CD4-positive, alpha-beta memory T cell (primary cell): ENCODE results near the gene GNB3. TPM values are rescaled to one million over a fixed set of nuclear protein-coding genes. Genes with fewer than 3 reads are reported as not detected.

Experiments used
- CTCF ChIA-PET: fragments of 350-600 bp; sonication (Branson Sonifier 250); formaldehyde crosslinking; loops from one replicate; lab custom pipeline; 2021; ENCODE audit warnings: inconsistent platforms; ENCODE audit not compliant: partially characterized antibody; lab: Charles Lee
- POLR2A ChIA-PET: fragments of 350-600 bp; sonication (Branson Sonifier 250); formaldehyde crosslinking; loops from one replicate; lab custom pipeline; 2021; ENCODE audit not compliant: partially characterized antibody; lab: Charles Lee
- DNase-seq, 5 donors: peaks; one replicate each; pipeline versions ENCODE4 v3.0.0 to v3.0.0-alpha.2; 2020 to 2022; ENCODE audit warnings: mixed read lengths in 1 of 5
- H3K27ac ChIP-seq: one replicate; pipeline ENCODE4 v1.7.0; 2013; ENCODE audit warnings: low read depth, low read length
- H3K27me3 ChIP-seq: 2 replicates; pipeline ENCODE4 v1.7.0; 2013; ENCODE audit warnings: mild to moderate bottlenecking, low read length, moderate library complexity; ENCODE audit not compliant: insufficient read depth
- H3K36me3 ChIP-seq: 2 replicates; pipeline ENCODE4 v1.7.0; 2013; ENCODE audit warnings: mild to moderate bottlenecking, low read length, moderate library complexity; ENCODE audit not compliant: insufficient read depth
- H3K4me1 ChIP-seq: 2 replicates; pipeline ENCODE4 v1.7.0; 2013; ENCODE audit warnings: mild to moderate bottlenecking, low read length, moderate library complexity; ENCODE audit not compliant: insufficient read depth
- H3K4me3 ChIP-seq, 2 donors: one replicate each; pipeline ENCODE4 v1.7.0; 2013; ENCODE audit warnings: low read length in 2 of 2, mild to moderate bottlenecking in 1 of 2
- H3K9me3 ChIP-seq, 2 donors: one replicate each; pipeline ENCODE4 v1.7.0; 2013; ENCODE audit warnings: low read length in 2 of 2, control low read depth in 1 of 2; ENCODE audit not compliant: control insufficient read depth in 1 of 2
- H3K27ac Mint-ChIP-seq, 7 donors: one replicate each; pipeline ENCODE4 v1.8.0; 2020 to 2021; ENCODE audit warnings: mixed read lengths in 7 of 7, mild to moderate bottlenecking in 6 of 7, inconsistent platforms in 3 of 7, moderate library complexity in 3 of 7
- H3K27me3 Mint-ChIP-seq, 2 donors: one replicate each; pipeline ENCODE4 v1.8.0; 2020 to 2021; ENCODE audit warnings: mixed read lengths in 2 of 2
- H3K36me3 Mint-ChIP-seq, 2 donors: one replicate each; pipeline ENCODE4 v1.8.0; 2020 to 2021; ENCODE audit warnings: mixed read lengths in 2 of 2, inconsistent platforms in 1 of 2, mild to moderate bottlenecking in 1 of 2
- H3K4me1 Mint-ChIP-seq, 4 donors: one replicate each; pipeline ENCODE4 v1.8.0; 2020 to 2021; ENCODE audit warnings: mixed read lengths in 4 of 4, mild to moderate bottlenecking in 1 of 4
- H3K4me3 Mint-ChIP-seq, 8 donors: one replicate each; pipeline ENCODE4 v1.8.0; 2020 to 2021; ENCODE audit warnings: mixed read lengths in 8 of 8, mild to moderate bottlenecking in 7 of 8, moderate library complexity in 6 of 8, inconsistent platforms in 3 of 8
- H3K9me3 Mint-ChIP-seq, 8 donors: one replicate each; pipeline ENCODE4 v1.8.0; 2020 to 2021; ENCODE audit warnings: mixed read lengths in 8 of 8, mild to moderate bottlenecking in 5 of 8, inconsistent platforms in 3 of 8, moderate library complexity in 1 of 8
- intact Hi-C: fragments of 100-400 bp; cut with micrococcal nuclease; formaldehyde crosslinking; loops from one replicate; pipeline ENCODE4 v1.15.1; 2023
- polyA plus RNA-seq, 2 donors: library from polyadenylated mRNA; unstranded; fragments of 300-500 nt; fragmentation: Illumina TruSeq; gene quantifications; one replicate each; pipeline ENCODE4 v1.2.3, GENCODE V29; 2021
- total RNA-seq, 2 experiments: library from RNA; stranded (reverse); gene quantifications; one replicate each; pipeline ENCODE4 v1.2.3, GENCODE V29; 2021

GNB3 gene
- total and polyA plus RNA-seq, 4 experiments from 2014 or later = 5.1 to 5.2 TPM; not detected in 2

DNA sequence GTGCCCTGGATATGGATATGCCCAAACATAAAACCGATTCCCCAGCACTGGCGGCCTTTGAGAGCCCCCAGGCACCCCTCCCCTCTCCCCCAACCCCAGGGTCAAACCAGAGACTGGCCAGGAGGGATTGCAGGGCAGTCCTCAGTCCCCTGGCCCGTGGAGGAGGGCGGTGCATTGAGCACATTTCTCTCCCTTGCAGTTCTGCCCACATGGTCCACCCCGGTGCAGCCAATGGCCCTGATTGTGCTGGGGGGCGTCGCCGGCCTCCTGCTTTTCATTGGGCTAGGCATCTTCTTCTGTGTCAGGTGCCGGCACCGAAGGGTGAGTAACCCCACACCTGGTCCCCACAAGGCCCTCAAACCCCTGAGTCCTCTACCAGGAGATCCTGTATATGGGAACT is 22.5 kb upstream of the GNB3 start:
- CTCF ChIA-PET = interaction anchor here (1.0 kb wide), 2 partner anchors 16 to 18 kb away, joined by 4 to 5 read pairs; no protein-coding TSS in a partner anchor
- Histone ChIP-seq H3K4me1 (peaks cover 13% of the 10 kb centered on the region), H3K27ac (no peak overlapping the region), H3K36me3 (peaks cover 60% of the 10 kb centered on the region), H3K4me3 (no peak overlapping the region), H3K27me3 (no peaks in the 10 kb centered on the region), H3K9me3 (no peaks in the 10 kb centered on the region)
- peak overlapping the region in 2 of 7 donors; percentile 1 to 13 for H3K27ac Mint-ChIP-seq
- no peaks in the 10 kb centered on the region for H3K27me3 Mint-ChIP-seq
- POLR2A ChIA-PET = no interaction called here
- H3K9me3 Mint-ChIP-seq = no peaks in the 10 kb centered on the region
- peaks cover 13 to 26% (median 16%) of the 10 kb centered on the region in 4 donors for H3K4me1 Mint-ChIP-seq
- intact Hi-C loops = no loop called here
- H3K4me3 Mint-ChIP-seq = no peak overlapping the region
- H3K36me3 Mint-ChIP-seq = peaks cover 51 to 61% of the 10 kb centered on the region in 2 donors
- DNase-seq = no peak

DNA sequence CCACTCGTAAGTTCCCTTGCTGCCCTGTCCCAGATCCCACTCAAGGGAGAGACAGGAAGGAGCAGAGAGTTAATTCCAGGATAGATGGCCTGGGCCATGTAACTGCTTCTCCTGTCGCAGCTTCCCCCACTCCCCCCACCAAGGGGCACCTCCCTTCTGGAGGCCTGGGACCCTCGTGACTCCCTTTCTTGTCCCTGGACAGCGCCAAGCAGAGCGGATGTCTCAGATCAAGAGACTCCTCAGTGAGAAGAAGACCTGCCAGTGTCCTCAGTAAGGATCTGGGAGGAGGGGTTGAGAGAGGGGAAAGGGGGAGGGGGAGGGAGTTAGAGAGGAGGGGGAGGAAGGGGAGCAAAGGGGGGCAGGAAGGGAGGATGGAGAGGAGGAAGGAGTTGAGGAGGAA is 22.1 kb upstream of the GNB3 start:
- POLR2A ChIA-PET = no interaction called here
- no peak for DNase-seq
- no peaks in the 10 kb centered on the region for H3K9me3 ChIP-seq
- intact Hi-C loops = no loop called here
- peaks cover 60% of the 10 kb centered on the region for H3K36me3 ChIP-seq
- peaks cover 13% of the 10 kb centered on the region for H3K4me1 ChIP-seq
- H3K4me1 Mint-ChIP-seq = peaks cover 13 to 27% (median 16%) of the 10 kb centered on the region in 4 donors
- H3K27me3 ChIP-seq = no peaks in the 10 kb centered on the region
- CTCF ChIA-PET = interaction anchor here (1.0 to 18.9 kb wide), 4 partner anchors 8 to 36 kb away, joined by 3 to 303 read pairs (median 4); partner anchors contain the start of genes CD4 and LAG3
- no peaks in the 10 kb centered on the region for H3K27me3 Mint-ChIP-seq
- peak overlapping the region in 1 of 7 donors; percentile 66 for H3K27ac Mint-ChIP-seq
- H3K36me3 Mint-ChIP-seq = peaks cover 47 to 57% of the 10 kb centered on the region in 2 donors
- no peak overlapping the region for H3K4me3 Mint-ChIP-seq
- no peak overlapping the region for H3K4me3 ChIP-seq
- no peak overlapping the region for H3K27ac ChIP-seq
- no peaks in the 10 kb centered on the region for H3K9me3 Mint-ChIP-seq

DNA sequence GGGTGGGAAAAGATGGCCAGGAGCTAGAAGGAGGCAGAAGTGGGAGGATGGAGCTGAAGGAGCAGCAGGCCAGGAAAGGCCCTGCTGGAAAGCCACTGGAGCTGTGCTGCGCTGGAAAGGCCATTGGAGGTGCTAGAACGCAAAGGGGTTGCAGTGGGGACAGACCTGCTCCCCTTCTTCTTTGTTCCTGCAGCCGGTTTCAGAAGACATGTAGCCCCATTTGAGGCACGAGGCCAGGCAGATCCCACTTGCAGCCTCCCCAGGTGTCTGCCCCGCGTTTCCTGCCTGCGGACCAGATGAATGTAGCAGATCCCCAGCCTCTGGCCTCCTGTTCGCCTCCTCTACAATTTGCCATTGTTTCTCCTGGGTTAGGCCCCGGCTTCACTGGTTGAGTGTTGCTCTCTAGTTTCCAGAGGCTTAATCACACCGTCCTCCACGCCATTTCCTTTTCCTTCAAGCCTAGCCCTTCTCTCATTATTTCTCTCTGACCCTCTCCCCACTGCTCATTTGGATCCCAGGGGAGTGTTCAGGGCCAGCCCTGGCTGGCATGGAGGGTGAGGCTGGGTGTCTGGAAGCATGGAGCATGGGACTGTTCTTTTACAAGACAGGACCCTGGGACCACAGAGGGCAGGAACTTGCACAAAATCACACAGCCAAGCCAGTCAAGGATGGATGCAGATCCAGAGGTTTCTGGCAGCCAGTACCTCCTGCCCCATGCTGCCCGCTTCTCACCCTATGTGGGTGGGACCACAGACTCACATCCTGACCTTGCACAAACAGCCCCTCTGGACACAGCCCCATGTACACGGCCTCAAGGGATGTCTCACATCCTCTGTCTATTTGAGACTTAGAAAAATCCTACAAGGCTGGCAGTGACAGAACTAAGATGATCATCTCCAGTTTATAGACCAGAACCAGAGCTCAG is 21.4 kb upstream of the GNB3 start:
- Histone ChIP-seq H3K4me3 (no peak overlapping the region), H3K9me3 (no peaks in the 10 kb centered on the region), H3K4me1 (peaks cover 13% of the 10 kb centered on the region), H3K27me3 (no peaks in the 10 kb centered on the region), H3K36me3 (peaks cover 56% of the 10 kb centered on the region), H3K27ac (no peak overlapping the region)
- intact Hi-C loops = loop anchor here (10.0 kb wide), 1 partner anchor 255 kb away; the partner anchor contains the start of gene NOP2
- H3K9me3 Mint-ChIP-seq = no peaks in the 10 kb centered on the region
- ChIA-PET POLR2A (no interaction called here), CTCF (interaction anchor here (1.0 to 18.9 kb wide), 5 partner anchors 9 to 86 kb away, joined by 3 to 303 read pairs (median 5); partner anchors contain the start of genes CD4 and LAG3)
- peaks cover 13 to 27% (median 16%) of the 10 kb centered on the region in 4 donors for H3K4me1 Mint-ChIP-seq
- H3K36me3 Mint-ChIP-seq = peaks cover 40 to 50% of the 10 kb centered on the region in 2 donors
- H3K4me3 Mint-ChIP-seq = no peak overlapping the region
- no peak for DNase-seq
- no peaks in the 10 kb centered on the region for H3K27me3 Mint-ChIP-seq
- H3K27ac Mint-ChIP-seq = peak overlapping the region in 2 of 7 donors; percentile 5 to 29

DNA sequence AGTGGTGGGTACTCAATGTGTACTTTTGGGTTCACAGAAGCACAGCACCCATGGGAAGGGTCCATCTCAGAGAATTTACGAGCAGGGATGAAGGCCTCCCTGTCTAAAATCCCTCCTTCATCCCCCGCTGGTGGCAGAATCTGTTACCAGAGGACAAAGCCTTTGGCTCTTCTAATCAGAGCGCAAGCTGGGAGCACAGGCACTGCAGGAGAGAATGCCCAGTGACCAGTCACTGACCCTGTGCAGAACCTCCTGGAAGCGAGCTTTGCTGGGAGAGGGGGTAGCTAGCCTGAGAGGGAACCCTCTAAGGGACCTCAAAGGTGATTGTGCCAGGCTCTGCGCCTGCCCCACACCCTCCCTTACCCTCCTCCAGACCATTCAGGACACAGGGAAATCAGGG is 20.6 kb upstream of the GNB3 start:
- CTCF ChIA-PET = interaction anchor here (0.6 to 18.9 kb wide), 5 partner anchors 14 to 373 kb away, joined by 3 to 303 read pairs (median 56); partner anchors contain the start of genes CD4, LAG3 and MLF2
- DNase-seq = no peak
- no peak overlapping the region for H3K4me3 Mint-ChIP-seq
- no peaks in the 10 kb centered on the region for H3K9me3 Mint-ChIP-seq
- no peaks in the 10 kb centered on the region for H3K27me3 ChIP-seq
- H3K36me3 Mint-ChIP-seq = peaks cover 37 to 42% of the 10 kb centered on the region in 2 donors
- H3K4me1 Mint-ChIP-seq = peaks cover 13 to 33% (median 16%) of the 10 kb centered on the region in 4 donors
- intact Hi-C loops = loop anchor here (10.0 kb wide), 1 partner anchor 255 kb away; the partner anchor contains the start of gene NOP2
- peaks cover 48% of the 10 kb centered on the region for H3K36me3 ChIP-seq
- H3K27ac ChIP-seq = no peak overlapping the region
- H3K4me3 ChIP-seq = no peak overlapping the region
- H3K27me3 Mint-ChIP-seq = peaks cover 0 to 6% of the 10 kb centered on the region in 2 donors
- peaks cover 13% of the 10 kb centered on the region for H3K4me1 ChIP-seq
- H3K27ac Mint-ChIP-seq = peak overlapping the region in 1 of 7 donors; percentile 57
- no peaks in the 10 kb centered on the region for H3K9me3 ChIP-seq
- POLR2A ChIA-PET = interaction anchor here (0.7 to 3.1 kb wide), 4 partner anchors 10 to 96 kb away, joined by 4 to 17 read pairs (median 4); partner anchors contain the start of gene COPS7A

DNA sequence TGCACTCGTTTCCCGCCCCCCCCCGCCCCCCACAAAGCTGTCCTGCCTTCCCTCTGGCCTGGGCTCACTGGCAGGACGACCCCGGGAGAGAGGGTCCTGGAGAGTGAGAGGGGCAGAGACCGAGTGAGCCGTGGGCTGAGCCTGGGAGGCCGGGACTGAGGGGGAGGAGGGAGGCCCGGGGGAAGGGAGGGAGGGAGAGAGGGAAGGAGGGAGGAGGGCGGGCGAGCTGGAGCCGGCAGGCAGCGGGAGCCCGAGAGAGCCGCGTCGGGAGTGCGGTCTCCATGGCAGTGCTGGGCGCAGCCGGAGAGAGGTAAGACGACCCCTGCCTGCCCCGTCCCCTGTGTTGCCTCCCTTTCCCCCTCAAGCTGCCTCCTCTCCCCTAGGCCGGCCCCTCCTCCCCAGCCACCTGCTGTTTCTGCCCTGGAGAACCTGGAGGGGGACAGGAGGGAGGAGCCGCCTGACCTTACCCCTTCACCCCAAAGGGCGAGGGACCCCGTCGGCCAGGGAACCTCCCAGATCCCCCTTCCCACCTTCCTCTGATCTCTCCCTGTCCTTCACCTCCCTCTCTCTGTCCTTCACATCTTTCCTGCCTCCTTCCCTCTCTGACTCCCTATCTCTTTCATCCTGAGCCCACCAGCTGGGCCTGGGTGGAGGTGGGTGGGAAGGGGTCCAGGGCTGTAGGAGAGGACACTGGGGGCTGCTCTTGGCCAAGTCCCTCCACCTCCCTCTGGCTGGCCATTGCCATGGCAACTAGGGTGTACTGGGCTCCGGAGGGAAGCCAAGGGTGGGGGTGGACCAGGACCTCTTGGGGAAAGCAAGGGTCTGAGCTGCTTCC is 18.9 kb upstream of the GNB3 start, which contains the start of gene GPR162:
Gene GPR162, plus strand, starts transcription at position 231 of the 835 bp plus-strand sequence. CDS start 2,078 bp downstream, outside the sequence.
- Histone ChIP-seq H3K27me3 (no peaks in the 10 kb centered on the region), H3K36me3 (peaks cover 33% of the 10 kb centered on the region), H3K4me3 (no peak within 1 kb of the TSS), H3K9me3 (no peaks in the 10 kb centered on the region), H3K4me1 (peaks cover 21% of the 10 kb centered on the region), H3K27ac (no peak within 1 kb of the TSS)
- peak within 1 kb of the TSS; percentile 43 to 87 (median 66) for H3K4me3 Mint-ChIP-seq
- peaks cover 3 to 14% of the 10 kb centered on the region in 2 donors for H3K27me3 Mint-ChIP-seq
- ChIA-PET CTCF (interaction anchor here (1.3 to 18.9 kb wide), 6 partner anchors 10 to 66 kb away, joined by 5 to 303 read pairs (median 38); partner anchors contain the start of genes CD4, LAG3, MLF2 and PTMS), POLR2A (interaction anchor here (0.9 to 6.5 kb wide), 12 partner anchors 12 to 132 kb away, joined by 3 to 48 read pairs (median 4); partner anchors contain the start of genes CD4, COPS7A, MLF2 and ZNF384)
- H3K36me3 Mint-ChIP-seq = peaks cover 25 to 29% of the 10 kb centered on the region in 2 donors
- no peak for DNase-seq
- H3K27ac Mint-ChIP-seq = peak within 1 kb of the TSS in 6 of 7 donors; percentile 49 to 86 (median 72)
- H3K4me1 Mint-ChIP-seq = peaks cover 16 to 41% (median 20%) of the 10 kb centered on the region in 4 donors
- H3K9me3 Mint-ChIP-seq = no peaks in the 10 kb centered on the region
- intact Hi-C loops = loop anchor here (10.0 kb wide), 1 partner anchor 257 kb away; the partner anchor contains the start of gene NOP2

DNA sequence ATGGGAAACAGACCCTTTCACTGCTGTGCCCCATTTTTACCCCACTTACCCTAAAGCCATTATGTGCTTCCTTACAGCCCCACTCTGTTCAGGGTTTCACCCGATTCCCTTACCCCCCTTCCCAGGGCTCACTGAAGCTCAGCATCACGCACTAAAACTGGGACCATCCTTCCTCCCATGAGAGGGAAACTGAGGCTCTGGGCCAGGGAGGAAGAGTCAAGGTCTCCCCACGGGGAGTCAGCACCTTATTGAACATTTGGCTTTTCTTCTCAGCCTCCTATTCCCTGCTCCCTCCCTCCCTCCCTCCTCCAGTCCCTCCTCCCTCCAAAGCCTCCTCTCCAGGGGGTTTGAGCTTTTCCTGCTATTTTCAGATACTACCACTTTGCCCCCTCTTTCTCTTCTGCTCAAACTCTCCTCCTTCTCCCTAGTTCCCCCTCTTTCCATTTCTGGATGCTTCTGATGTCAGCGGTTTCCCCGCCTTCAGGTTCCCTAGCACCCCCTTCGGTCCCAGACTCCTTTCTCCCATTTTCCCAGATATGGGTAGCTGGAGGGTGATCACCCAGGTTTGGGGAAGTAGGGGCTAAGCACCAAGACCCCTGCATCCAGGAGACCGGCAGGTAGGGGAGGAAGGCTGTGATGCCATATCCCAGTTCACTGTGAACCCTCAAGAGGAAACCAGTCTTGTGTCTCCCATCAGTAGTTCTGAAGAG is 18.1 kb upstream of the GNB3 start:
- intact Hi-C loops = loop anchor here (10.0 kb wide), 1 partner anchor 258 kb away; the partner anchor contains the start of gene NOP2
- Mint-ChIP-seq H3K4me1 (peaks cover 19 to 47% (median 24%) of the 10 kb centered on the region in 4 donors), H3K9me3 (no peaks in the 10 kb centered on the region), H3K27me3 (peaks cover 5 to 18% of the 10 kb centered on the region in 2 donors), H3K36me3 (peaks cover 19 to 24% of the 10 kb centered on the region in 2 donors), H3K27ac (peak overlapping the region in 1 of 7 donors; percentile 17), H3K4me3 (peak overlapping the region in 3 of 8 donors; percentile 17 to 64 (median 29))
- Histone ChIP-seq H3K4me1 (peaks cover 27% of the 10 kb centered on the region), H3K27ac (no peak overlapping the region), H3K4me3 (no peak overlapping the region), H3K9me3 (no peaks in the 10 kb centered on the region), H3K27me3 (peaks cover 3% of the 10 kb centered on the region), H3K36me3 (peaks cover 26% of the 10 kb centered on the region)
- ChIA-PET CTCF (interaction anchor here (1.7 to 18.9 kb wide), 5 partner anchors 11 to 67 kb away, joined by 9 to 303 read pairs (median 56); partner anchors contain the start of genes CD4, LAG3, MLF2 and PTMS), POLR2A (interaction anchor here (1.3 to 6.5 kb wide), 6 partner anchors 12 to 99 kb away, joined by 4 to 48 read pairs (median 12); partner anchors contain the start of genes CD4, COPS7A and MLF2)
- DNase-seq = no peak
